Keratinocyte (primary cell): ENCODE data around the gene TRIP12. TPM values are rescaled to one million over a fixed set of nuclear protein-coding genes. Genes with fewer than 3 reads are reported as not detected.

Experiments
- DNase-seq: peaks from one replicate; pipeline ENCODE4 v3.0.0-alpha.2; 2011; ENCODE audit warnings: low read depth, missing footprints, low spot score
- FAIRE-seq: peaks from 2 replicates; lab custom pipeline; 2011; peaks lifted over from hg19 to GRCh38; lab: Jason Lieb, UNC
- H2AFZ ChIP-seq: 2 replicates; pipeline ENCODE4 v1.6.0; 2012; ENCODE audit warnings: low read length, control low read depth, inconsistent platforms; ENCODE audit not compliant: control insufficient read depth
- H3K27ac ChIP-seq: 2 replicates; pipeline ENCODE4 v1.5.1; 2011; ENCODE audit warnings: low read length; ENCODE audit not compliant: control insufficient read depth, insufficient read depth
- H3K27me3 ChIP-seq: 3 replicates; pipeline ENCODE4 v1.6.0; 2011; ENCODE audit warnings: low read length; ENCODE audit not compliant: control insufficient read depth, insufficient read depth; ENCODE audit errors: extremely low read depth
- H3K36me3 ChIP-seq, 2 experiments: 2 replicates in 1 of 2; 3 replicates in 1 of 2; pipeline ENCODE4 v1.5.1; 2011; ENCODE audit warnings: low read length in 2 of 2, mild to moderate bottlenecking in 1 of 2; ENCODE audit not compliant: control insufficient read depth in 2 of 2, insufficient read depth in 2 of 2; ENCODE audit errors: extremely low read depth in 1 of 2
- H3K4me1 ChIP-seq: 3 replicates; pipeline ENCODE4 v1.5.1; 2011; ENCODE audit warnings: low read length; ENCODE audit not compliant: control insufficient read depth, insufficient read depth; ENCODE audit errors: extremely low read depth
- H3K4me2 ChIP-seq: 3 replicates; pipeline ENCODE4 v1.6.0; 2011; ENCODE audit warnings: low read depth, low read length; ENCODE audit not compliant: control insufficient read depth, insufficient read depth; ENCODE audit errors: extremely low read depth
- H3K4me3 ChIP-seq, 3 experiments: fragments of 200-600 bp in 1 of 3; sonication (generic) in 1 of 3; 2 replicates in 2 of 3; 3 replicates in 1 of 3; pipeline ENCODE4 v1.5.1; 2011 to 2016; ENCODE audit warnings: low read length in 3 of 3, mild to moderate bottlenecking in 3 of 3, control low read depth in 2 of 3, inconsistent platforms in 1 of 3, low read depth in 1 of 3, mixed read lengths in 1 of 3, mixed run types in 1 of 3, moderate library complexity in 1 of 3; ENCODE audit not compliant: control insufficient read depth in 2 of 3, insufficient read depth in 2 of 3; ENCODE audit errors: extremely low read depth in 1 of 3
- H3K79me2 ChIP-seq: 2 replicates; pipeline ENCODE4 v1.6.0; 2012; ENCODE audit warnings: low read length; ENCODE audit not compliant: control insufficient read depth, insufficient read depth
- H3K9ac ChIP-seq: 3 replicates; pipeline ENCODE4 v1.6.0; 2011; ENCODE audit warnings: low read length; ENCODE audit not compliant: control insufficient read depth, insufficient read depth; ENCODE audit errors: extremely low read depth
- H3K9me1 ChIP-seq: 3 replicates; pipeline ENCODE4 v1.6.0; 2011; ENCODE audit warnings: low read length; ENCODE audit not compliant: control insufficient read depth, insufficient read depth; ENCODE audit errors: extremely low read depth
- H3K9me3 ChIP-seq: 2 replicates; pipeline ENCODE4 v1.5.1; 2012; ENCODE audit warnings: low read depth, low read length; ENCODE audit not compliant: control insufficient read depth
- H4K20me1 ChIP-seq: 3 replicates; pipeline ENCODE4 v1.6.0; 2011; ENCODE audit warnings: low read length; ENCODE audit not compliant: control insufficient read depth, insufficient read depth; ENCODE audit errors: extremely low read depth
- CTCF ChIP-seq, 3 experiments: IDR thresholded peaks in 1 of 3; conservative IDR thresholded peaks in 1 of 3; optimal IDR thresholded peaks in 1 of 3; 2 replicates in 2 of 3; 3 replicates in 1 of 3; pipeline versions ENCODE3 to v1.5.1; 2011; ENCODE audit warnings: low read length in 3 of 3, mild to moderate bottlenecking in 3 of 3, moderate library complexity in 2 of 3, control low read depth in 1 of 3, inconsistent platforms in 1 of 3; ENCODE audit not compliant: insufficient read depth in 2 of 3; ENCODE audit errors: extremely low read depth in 1 of 3
- EZH2 ChIP-seq: IDR thresholded peaks from one replicate; pipeline ENCODE4 v1.6.1; 2012; ENCODE audit warnings: inconsistent platforms, mild to moderate bottlenecking, low read length, moderate library complexity
- dilution Hi-C: fragments of 300-500 bp; cut with MboI; formaldehyde crosslinking; loops from one replicate; pipeline ENCODE4 v1.7.0; 2020; ENCODE audit warnings: low sequenced_read_pairs; ENCODE audit not compliant: extremely low pct_ligation_motif_present
- polyA plus RNA-seq, 5 experiments: library from polyadenylated mRNA; depleted of rRNA in 3 of 5; stranded (reverse) in 3 of 5; stranded (forward) in 1 of 5; unstranded in 1 of 5; fragments of >200 nt; gene quantifications; 1 replicate in 1 of 5; 2 replicates in 3 of 5; 3 replicates in 1 of 5; pipeline versions ENCODE4 v1.2.1 to v1.2.3, GENCODE V29; 2011 to 2012; ENCODE audit warnings: missing spikeins in 2 of 5, low read depth in 1 of 5, low replicate concordance in 1 of 5

Gene TRIP12
- polyA plus RNA-seq, 1 donor (not counting 4 experiments of a cell fraction or from before 2014, with no cell fraction given) = 123 TPM

- dilution Hi-C loops = no loop called here
- no peaks in the 10 kb centered on the region for H3K36me3 ChIP-seq
- no peak overlapping the region for H3K9ac ChIP-seq
- H3K4me1 ChIP-seq = no peaks in the 10 kb centered on the region
- H3K9me3 ChIP-seq = no peaks in the 10 kb centered on the region
- H3K9me1 ChIP-seq = no peaks in the 10 kb centered on the region
- no peaks in the 10 kb centered on the region for H3K79me2 ChIP-seq
- FAIRE-seq = no peak
- H3K27me3 ChIP-seq = no peaks in the 10 kb centered on the region
- H3K4me3 ChIP-seq = no peak overlapping the region
- no peak overlapping the region for H3K4me2 ChIP-seq
- TF ChIP-seq EZH2 (no peak), CTCF (optimal IDR thresholded peaks at IDR 0.05 in 1 of 3, IDR thresholded peaks at IDR 0.05 in 1 of 3, conservative IDR thresholded peaks at IDR 0.05 in 1 of 3; ENCODE audit: extremely low read depth in 1 of 3, insufficient read depth in 2 of 3, low read length in 3 of 3) (no peak)
- H2AFZ ChIP-seq = no peak overlapping the region
- H3K27ac ChIP-seq = no peak overlapping the region
- H4K20me1 ChIP-seq = no peaks in the 10 kb centered on the region
- no peak for DNase-seq
These were observed 168.7 kb downstream of the TRIP12 start for GRCh38 chr2:229752970-229753729.

GRCh38 chr2:229749779-229750178 lies 172.0 kb downstream of the TRIP12 start:
- dilution Hi-C loops = no loop called here

More at GRCh38 chr2:229749779-229750178, 172.0 kb downstream of the TRIP12 start:
- no peak overlapping the region for H3K9ac ChIP-seq
- FAIRE-seq (no peak), DNase-seq (no peak)
- H3K4me2 ChIP-seq = no peak overlapping the region
- H4K20me1 ChIP-seq = no peaks in the 10 kb centered on the region
- H3K36me3 ChIP-seq = no peaks in the 10 kb centered on the region
- no peaks in the 10 kb centered on the region for H3K4me1 ChIP-seq
- no peak for TF ChIP-seq CTCF (optimal IDR thresholded peaks at IDR 0.05 in 1 of 3, IDR thresholded peaks at IDR 0.05 in 1 of 3, conservative IDR thresholded peaks at IDR 0.05 in 1 of 3; ENCODE audit: extremely low read depth in 1 of 3, insufficient read depth in 2 of 3, low read length in 3 of 3)
- TF ChIP-seq EZH2 = no peak
- no peak overlapping the region for H3K27ac ChIP-seq
- H3K9me1 ChIP-seq = no peaks in the 10 kb centered on the region
- H3K79me2 ChIP-seq = no peaks in the 10 kb centered on the region
- H3K4me3 ChIP-seq = no peak overlapping the region
- H3K9me3 ChIP-seq = no peaks in the 10 kb centered on the region
- H3K27me3 ChIP-seq = no peaks in the 10 kb centered on the region
- H2AFZ ChIP-seq = no peak overlapping the region
